ENCODE data around the gene SCAI. TPM values are rescaled to one million over a fixed set of nuclear protein-coding genes. Genes with fewer than 3 reads are reported as not detected.
"Not testable (repeated sequence)": the region's sequence is repeated elsewhere in the genome, so short reads cannot be mapped to it uniquely, and the experiment has no call there.

The SCAI gene
- total and polyA plus RNA-seq, 9 donors = 3.1 to 13.3 (median 9.2) TPM

DNA sequence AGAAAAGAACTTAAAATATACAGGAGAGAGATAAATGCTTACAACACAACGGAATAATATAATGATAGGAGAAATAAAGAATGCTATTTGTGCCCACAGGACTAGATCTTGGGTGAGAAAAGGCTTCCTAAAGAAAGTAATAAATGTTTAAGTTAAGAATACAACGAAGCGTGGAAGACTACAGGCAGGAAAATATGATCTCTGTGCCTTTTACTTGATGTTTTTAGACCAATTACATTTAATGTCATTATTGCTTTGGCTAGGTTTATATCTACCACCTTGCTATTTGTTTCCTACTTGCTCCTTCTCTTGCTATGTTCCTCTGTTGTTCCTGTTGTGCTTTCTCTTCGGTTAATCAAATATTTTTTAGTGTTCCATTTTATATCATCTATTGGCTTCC lies 122.3 kb downstream of the SCAI start:
- no peaks in the 10 kb centered on the region for H3K36me3 ChIP-seq
- no peaks in the 10 kb centered on the region for H3K27me3 ChIP-seq
- H3K4me1 ChIP-seq (ENCODE audit: insufficient read depth) = no peaks in the 10 kb centered on the region
- H3K27ac ChIP-seq = no peak overlapping the region
- no peak for DNase-seq
- H3K4me3 ChIP-seq = no peak overlapping the region
- WGBS, 3 donors = 95% methylated on average over 4 of the region's 4 CpGs
- H3K9me3 ChIP-seq = no peaks in the 10 kb centered on the region
- intact Hi-C loops (cut with DNase I) = no loop called here
- no peak for TF ChIP-seq EP300 (IDR thresholded peaks at IDR 0.05)
- TF ChIP-seq POLR2A (IDR thresholded peaks at IDR 0.05) = no peak
- no peak for TF ChIP-seq CTCF (IDR thresholded peaks at IDR 0.05)

- H3K9me3 ChIP-seq; H3K4me1 ChIP-seq (ENCODE audit: insufficient read depth); DNase-seq; H3K36me3 ChIP-seq; H3K27me3 ChIP-seq; H3K4me3 ChIP-seq; H3K27ac ChIP-seq; intact Hi-C loops (cut with DNase I): not testable (repeated sequence)
- WGBS, 3 donors = 73 to 98% (median 92%) methylated on average over 4 to 5 of the region's 5 CpGs
Observed at GRCh38 chr9:125015655-125016054, 127.7 kb downstream of the SCAI start.

GRCh38 chr9:125012013-125012412 lies 131.3 kb downstream of the SCAI start:
- intact Hi-C loops (cut with DNase I) = not testable (repeated sequence)
- 94 to 100% (median 100%) methylated on average over 4 of the region's 4 CpGs for WGBS, 3 donors

GRCh38 chr9:125008599-125008998 lies 134.7 kb downstream of the SCAI start:
- no peak for TF ChIP-seq EP300 (IDR thresholded peaks at IDR 0.05)
- TF ChIP-seq CTCF (IDR thresholded peaks at IDR 0.05) = no peak
- Histone ChIP-seq H3K27me3 (no peaks in the 10 kb centered on the region), H3K4me1 (ENCODE audit: insufficient read depth) (no peaks in the 10 kb centered on the region), H3K36me3 (no peaks in the 10 kb centered on the region), H3K9me3 (no peaks in the 10 kb centered on the region), H3K4me3 (no peak overlapping the region), H3K27ac (no peak overlapping the region)
- no peak for DNase-seq
- intact Hi-C loops (cut with DNase I) = no loop called here
- WGBS, 3 donors = 97 to 100% (median 99%) methylated on average over 2 of the region's 2 CpGs

More at GRCh38 chr9:125012013-125012412, 131.3 kb downstream of the SCAI start:
- not testable (repeated sequence) for H3K27me3 ChIP-seq; H3K4me1 ChIP-seq (ENCODE audit: insufficient read depth); H3K36me3 ChIP-seq; H3K4me3 ChIP-seq; H3K27ac ChIP-seq; H3K9me3 ChIP-seq; DNase-seq

DNA sequence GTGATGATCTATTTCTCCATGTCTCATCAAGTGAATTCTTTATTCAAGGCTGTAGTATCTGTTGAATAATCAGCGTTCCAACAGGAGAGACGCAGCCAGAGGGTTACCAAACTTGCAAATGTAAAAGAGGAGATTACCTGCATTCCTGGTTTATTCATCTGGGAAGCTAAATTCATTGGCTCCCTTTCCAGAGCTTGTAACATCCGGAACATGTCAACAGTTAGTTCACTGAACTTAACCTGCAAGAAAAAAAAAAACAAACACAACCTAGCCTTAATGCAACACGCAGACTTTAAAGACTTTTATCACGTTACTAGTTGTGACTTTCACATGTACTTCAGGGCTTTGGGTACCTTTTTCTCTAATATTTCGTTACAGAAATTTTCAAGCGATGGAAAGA lies 140.0 kb downstream of the SCAI start:
- H3K27ac ChIP-seq = no peak overlapping the region
- no peaks in the 10 kb centered on the region for H3K27me3 ChIP-seq
- intact Hi-C loops (cut with DNase I) = no loop called here
- 93 to 94% (median 94%) methylated on average over 7 of the region's 7 CpGs for WGBS, 3 donors
- no peaks in the 10 kb centered on the region for H3K9me3 ChIP-seq
- no peak for TF ChIP-seq CTCF (IDR thresholded peaks at IDR 0.05)
- no peaks in the 10 kb centered on the region for H3K4me1 ChIP-seq (ENCODE audit: insufficient read depth)
- DNase-seq = no peak
- H3K4me3 ChIP-seq = no peak overlapping the region
- H3K36me3 ChIP-seq = no peaks in the 10 kb centered on the region

DNA sequence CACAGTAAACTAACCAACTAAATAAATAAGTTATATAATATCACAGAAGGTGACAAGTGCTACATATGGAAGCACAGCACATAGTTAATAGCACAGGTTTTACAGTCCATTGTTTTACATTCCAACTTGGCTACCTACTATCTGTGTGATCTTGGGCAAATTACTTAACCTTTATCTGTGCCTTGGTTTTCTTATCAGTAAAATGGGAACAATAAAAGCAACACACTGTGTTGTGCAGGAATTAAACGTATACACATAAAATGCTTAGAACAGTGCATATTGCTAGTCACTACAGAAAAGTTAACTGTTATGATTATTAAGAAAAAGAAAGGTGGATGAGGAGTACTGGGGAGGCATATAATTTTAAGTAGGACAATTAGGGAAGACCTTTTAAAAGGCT lies 159.6 kb downstream of the SCAI start:
- no peak overlapping the region for H3K27ac ChIP-seq
- H3K36me3 ChIP-seq = no peaks in the 10 kb centered on the region
- no peaks in the 10 kb centered on the region for H3K9me3 ChIP-seq
- TF ChIP-seq POLR2A (IDR thresholded peaks at IDR 0.05) (no peak), CTCF (IDR thresholded peaks at IDR 0.05) (no peak), EP300 (IDR thresholded peaks at IDR 0.05) (no peak)
- H3K4me1 ChIP-seq (ENCODE audit: insufficient read depth) = no peaks in the 10 kb centered on the region
- intact Hi-C loops (cut with DNase I) = no loop called here
- H3K4me3 ChIP-seq = no peak overlapping the region
- H3K27me3 ChIP-seq = no peaks in the 10 kb centered on the region
- no peak for DNase-seq
- WGBS, 3 donors = 88 to 94% (median 89%) methylated on average over 1 of the region's 1 CpG

Data from ovary (tissue), 9 donors.